Measurements from ENCODE around the gene GRIN3B.

Gene GRIN3B

GRCh38 chr19:962683-963400 is 37.4 kb upstream of the GRIN3B start:
- Histone ChIP-seq H3K27ac (ENCODE audit: extremely low read depth, low read depth, low read length) (no peak overlapping the region), H3K4me1 (ENCODE audit: control insufficient read depth, insufficient read depth, low read length) (no peaks in the 10 kb centered on the region), H3K36me3 (ENCODE audit: control insufficient read depth in 2 of 2, insufficient read depth in 1 of 2, low read length in 2 of 2) (peaks cover 0 to 52% of the 10 kb centered on the region in 2 experiments; a peak in 2 of 3 replicates), H3K4me3 (ENCODE audit: low read depth, low read length) (no peak overlapping the region), H3K9me3 (ENCODE audit: control insufficient read depth, insufficient read depth, low read depth, low read length) (no peaks in the 10 kb centered on the region)
- no peak for TF ChIP-seq ZNF23 (tag by site-specific recombination; IDR thresholded peaks at IDR 0.05; ENCODE audit: borderline replicate concordance)
- no peak for TF ChIP-seq ZBTB10 (tag by site-specific recombination; IDR thresholded peaks at IDR 0.05)
- no peak for TF ChIP-seq PRDM2 (tag by site-specific recombination; IDR thresholded peaks at IDR 0.05; ENCODE audit: borderline replicate concordance)
- no peak for TF ChIP-seq ZNF394 (tag by site-specific recombination; IDR thresholded peaks at IDR 0.05; ENCODE audit: borderline replicate concordance)
- no peak for TF ChIP-seq SP2 (tag by site-specific recombination; IDR thresholded peaks at IDR 0.05)
- no peak for TF ChIP-seq ZNF670 (tag by site-specific recombination; IDR thresholded peaks at IDR 0.05; ENCODE audit: low read depth)
- no peak for TF ChIP-seq ZBTB44 (tag by site-specific recombination; IDR thresholded peaks at IDR 0.05)
- no peak for TF ChIP-seq ZNF76 (tag by site-specific recombination; IDR thresholded peaks at IDR 0.05; ENCODE audit: borderline replicate concordance, low read depth)
- no peak for TF ChIP-seq ZBTB6 (tag by site-specific recombination; IDR thresholded peaks at IDR 0.05)
- TF ChIP-seq ZNF571 (tag by site-specific recombination; IDR thresholded peaks at IDR 0.05) = no peak
- TF ChIP-seq HOXC10 (CRISPR knock-in tag; IDR thresholded peaks at IDR 0.05) = no peak
- TF ChIP-seq ZNF175 (tag by site-specific recombination; IDR thresholded peaks at IDR 0.05) = no peak
- no peak for TF ChIP-seq ZBTB11 (tag by site-specific recombination; conservative IDR thresholded peaks at IDR 0.05; ENCODE audit: low read depth)
- TF ChIP-seq ZNF132 (tag by site-specific recombination; IDR thresholded peaks at IDR 0.05; ENCODE audit: borderline replicate concordance) = no peak
- TF ChIP-seq ZNF350 (tag by site-specific recombination; IDR thresholded peaks at IDR 0.05) = no peak
- TF ChIP-seq ZNF2 (tag by site-specific recombination; IDR thresholded peaks at IDR 0.05) = no peak
- no peak for TF ChIP-seq ZNF148 (tag by site-specific recombination; IDR thresholded peaks at IDR 0.05; ENCODE audit: borderline replicate concordance)
- ChIA-PET POLR2A (interaction anchor here (0.5 kb wide), 1 partner anchor 188 kb away, joined by 3 read pairs; no protein-coding TSS in a partner anchor), CTCF (interaction anchor here (0.7 to 2.1 kb wide), 4 partner anchors 8 to 40 kb away, joined by 3 to 19 read pairs (median 6); no protein-coding TSS in a partner anchor)
